GM12865 (cell line): Measurements from ENCODE around the gene NKX3-2.
A peak's percentile ranks its signal among the peaks of the same experiment; 100 is the strongest.

Experiments
- DNase-seq: peaks from one replicate; pipeline ENCODE4 v3.0.0; 2010; ENCODE audit warnings: low read depth
- H3K4me3 ChIP-seq: 2 replicates; pipeline ENCODE4 v1.5.1; 2011; ENCODE audit warnings: mild to moderate bottlenecking, low read depth, low read length, control low read depth
- CTCF ChIP-seq: IDR thresholded peaks from 2 replicates; pipeline ENCODE4 v1.5.1; 2011; ENCODE audit warnings: low read length, control low read depth, low read depth, inconsistent platforms; ENCODE audit not compliant: insufficient read depth; ENCODE audit errors: missing control alignments

The NKX3-2 gene

GRCh38 chr4:13545394-13545808 lies 1.1 kb upstream of the NKX3-2 start:
- peak overlapping the region; percentile 32 for H3K4me3 ChIP-seq
- no peak for DNase-seq
- no peak for TF ChIP-seq CTCF

- H3K4me3 ChIP-seq, result peak overlapping the region; percentile 32
- TF ChIP-seq CTCF, result no peak
- DNase-seq, result peak; percentile 71
Observed at GRCh38 chr4:13544606-13545393, 492 bp upstream of the NKX3-2 start.

GRCh38 chr4:13543032-13543838 lies 1.1 kb downstream of the NKX3-2 start:
- TF ChIP-seq CTCF, result no peak
- no peak overlapping the region for H3K4me3 ChIP-seq
- no peak for DNase-seq

GRCh38 chr4:13542577-13543031 lies 1.7 kb downstream of the NKX3-2 start:
- no peak for TF ChIP-seq CTCF
- no peak overlapping the region for H3K4me3 ChIP-seq
- no peak for DNase-seq

GRCh38 chr4:13541720-13542576 lies 2.4 kb downstream of the NKX3-2 start:
- peak; percentile 24 for TF ChIP-seq CTCF
- no peak overlapping the region for H3K4me3 ChIP-seq
- peak; percentile 50 for DNase-seq

- no peak for TF ChIP-seq CTCF
- DNase-seq, result no peak
- H3K4me3 ChIP-seq, result no peak overlapping the region
Observed at GRCh38 chr4:13541176-13541604, 3.1 kb downstream of the NKX3-2 start.
